Nephron (organoid): Measurements from ENCODE around the gene RBBP8NL.

Experiments used
- H3K27ac Mint-ChIP-seq, 3 experiments: 2 replicates each; pipeline ENCODE4 v1.8.0; 2020; ENCODE audit warnings: mixed read lengths in 3 of 3, mild to moderate bottlenecking in 2 of 3, moderate library complexity in 1 of 3
- H3K27me3 Mint-ChIP-seq: 2 replicates; pipeline ENCODE4 v1.8.0; 2021; ENCODE audit warnings: low read depth, mild to moderate bottlenecking, moderate library complexity, mixed read lengths
- H3K36me3 Mint-ChIP-seq: 2 replicates; pipeline ENCODE4 v1.8.0; 2020; ENCODE audit warnings: low read depth, mixed read lengths
- H3K4me1 Mint-ChIP-seq: 2 replicates; pipeline ENCODE4 v1.8.0; 2020; ENCODE audit warnings: mixed read lengths
- H3K4me3 Mint-ChIP-seq, 3 experiments: 2 replicates each; pipeline ENCODE4 v1.8.0; 2020; ENCODE audit warnings: mild to moderate bottlenecking in 3 of 3, mixed read lengths in 3 of 3, moderate library complexity in 2 of 3
- H3K9me3 Mint-ChIP-seq: 2 replicates; pipeline ENCODE4 v1.8.0; 2020; ENCODE audit warnings: mixed read lengths
- CTCF ChIP-seq, 3 experiments: fragments of 200-600 bp; sonication (generic); IDR thresholded peaks; one replicate each; pipeline ENCODE4 v1.5.0; 2021; ENCODE audit warnings: antibody characterized with exemption in 3 of 3; ENCODE audit not compliant: unreplicated experiment in 3 of 3

The RBBP8NL gene

DNA sequence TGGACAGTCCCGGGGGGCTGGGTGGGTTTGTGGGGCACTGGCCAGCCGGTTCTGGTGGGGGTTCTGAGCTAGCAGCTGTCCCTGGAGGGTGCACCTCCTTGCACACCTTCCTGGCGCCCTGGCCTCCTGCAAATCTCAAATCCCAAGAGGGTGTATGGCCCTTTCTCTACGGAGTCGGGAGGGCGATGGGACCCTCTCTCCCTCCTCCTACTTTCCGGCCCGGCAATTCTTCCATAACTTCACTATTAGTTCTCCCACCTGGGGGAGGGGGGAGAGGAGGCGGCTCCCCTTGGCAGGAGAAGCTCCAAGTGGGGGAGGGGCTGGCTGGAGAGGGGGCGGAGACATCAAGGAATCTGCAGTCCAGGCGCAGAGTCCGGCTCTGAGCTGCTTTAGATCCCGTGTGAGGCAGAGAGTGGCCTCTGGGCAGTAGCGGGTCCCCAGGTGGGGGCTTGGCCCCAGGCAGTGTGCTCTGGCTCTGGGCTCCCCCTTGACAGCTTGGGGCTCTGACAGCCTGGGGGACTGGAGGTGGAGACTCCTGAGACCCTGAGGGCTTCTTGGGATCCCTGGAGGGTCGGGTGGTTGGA, 58.9 kb downstream of the RBBP8NL start:
- Mint-ChIP-seq H3K4me1 (peaks cover 31% of the 10 kb centered on the region), H3K9me3 (no peaks in the 10 kb centered on the region), H3K27me3 (peaks cover 4% of the 10 kb centered on the region), H3K27ac (peak overlapping the region; percentile 85 to 98 (median 94)), H3K4me3 (peak overlapping the region; percentile 81 to 85 (median 83)), H3K36me3 (no peaks in the 10 kb centered on the region)
- TF ChIP-seq CTCF (IDR thresholded peaks at IDR 0.05; ENCODE audit: unreplicated experiment in 3 of 3), result no peak

GRCh38 chr20:62367633-62368391, 59.5 kb downstream of the RBBP8NL start:
- H3K9me3 Mint-ChIP-seq, result no peaks in the 10 kb centered on the region
- H3K36me3 Mint-ChIP-seq, result no peaks in the 10 kb centered on the region
- H3K27me3 Mint-ChIP-seq, result peaks cover 4% of the 10 kb centered on the region
- no peak for TF ChIP-seq CTCF (IDR thresholded peaks at IDR 0.05; ENCODE audit: unreplicated experiment in 3 of 3)
- peak overlapping the region in 2 of 3 experiments; percentile 85 to 98 for H3K27ac Mint-ChIP-seq
- peaks cover 26% of the 10 kb centered on the region for H3K4me1 Mint-ChIP-seq
- H3K4me3 Mint-ChIP-seq, result peak overlapping the region; percentile 81 to 85 (median 83)

- TF ChIP-seq CTCF (IDR thresholded peaks at IDR 0.05; ENCODE audit: unreplicated experiment in 3 of 3), result no peak
- Mint-ChIP-seq H3K4me1 (peaks cover 30% of the 10 kb centered on the region), H3K9me3 (no peaks in the 10 kb centered on the region), H3K27ac (peak within 1 kb of the TSS; percentile 18 to 98 (median 85)), H3K4me3 (peak within 1 kb of the TSS; percentile 74 to 84 (median 80)), H3K27me3 (peaks cover 4% of the 10 kb centered on the region), H3K36me3 (no peaks in the 10 kb centered on the region)
These were observed 60.2 kb downstream of the RBBP8NL start, which contains the start of gene LAMA5 for GRCh38 chr20:62367136-62367632. Gene LAMA5, minus strand, starts transcription at chr20:62367312. Its CDS starts 67 bp downstream, at chr20:62367245.

DNA sequence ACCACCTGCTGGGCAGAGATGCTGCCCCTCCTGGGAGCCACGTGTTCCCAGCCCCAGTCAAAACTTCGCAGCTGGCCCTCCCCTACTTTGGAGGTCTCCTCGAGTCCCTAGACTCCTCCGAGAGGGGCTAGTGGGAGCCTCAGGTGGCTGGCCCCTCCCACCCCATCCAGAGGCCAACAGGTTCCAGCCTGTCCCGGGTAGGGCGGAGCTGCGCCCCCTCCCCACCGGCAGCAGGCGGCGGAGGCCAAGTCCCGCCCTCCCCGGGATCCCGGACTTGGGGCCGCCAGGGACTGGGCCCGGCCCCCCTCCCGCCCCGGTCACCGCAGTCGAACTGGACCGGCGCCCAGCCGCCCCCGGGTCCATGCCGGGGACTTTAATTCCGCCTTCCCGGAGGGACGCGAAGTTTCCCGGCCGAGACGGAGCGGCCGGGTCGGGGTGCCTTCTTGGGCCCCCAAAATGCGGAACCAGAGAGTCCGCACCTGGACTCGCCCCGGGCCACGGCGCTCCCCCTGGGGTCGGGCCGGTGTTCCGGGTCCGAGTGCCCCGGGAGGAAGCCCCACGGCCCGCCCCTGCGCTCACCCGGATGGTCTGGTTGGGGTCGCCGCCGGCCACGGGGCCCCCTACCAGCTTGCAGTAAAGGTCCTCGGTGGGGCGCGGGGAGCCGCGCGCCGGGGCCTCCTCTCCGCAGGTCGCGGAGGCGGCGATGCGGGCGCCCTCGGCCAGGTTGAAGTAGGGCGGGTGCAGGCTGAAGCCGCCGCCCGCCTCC, 60.8 kb downstream of the RBBP8NL start:
- Mint-ChIP-seq H3K4me1 (peaks cover 34% of the 10 kb centered on the region), H3K27ac (peak overlapping the region in 1 of 3 experiments; percentile 78), H3K36me3 (no peaks in the 10 kb centered on the region), H3K27me3 (peaks cover 4% of the 10 kb centered on the region), H3K9me3 (no peaks in the 10 kb centered on the region), H3K4me3 (peak overlapping the region; percentile 74 to 84 (median 80))
- TF ChIP-seq CTCF (IDR thresholded peaks at IDR 0.05; ENCODE audit: unreplicated experiment in 3 of 3), result no peak

DNA sequence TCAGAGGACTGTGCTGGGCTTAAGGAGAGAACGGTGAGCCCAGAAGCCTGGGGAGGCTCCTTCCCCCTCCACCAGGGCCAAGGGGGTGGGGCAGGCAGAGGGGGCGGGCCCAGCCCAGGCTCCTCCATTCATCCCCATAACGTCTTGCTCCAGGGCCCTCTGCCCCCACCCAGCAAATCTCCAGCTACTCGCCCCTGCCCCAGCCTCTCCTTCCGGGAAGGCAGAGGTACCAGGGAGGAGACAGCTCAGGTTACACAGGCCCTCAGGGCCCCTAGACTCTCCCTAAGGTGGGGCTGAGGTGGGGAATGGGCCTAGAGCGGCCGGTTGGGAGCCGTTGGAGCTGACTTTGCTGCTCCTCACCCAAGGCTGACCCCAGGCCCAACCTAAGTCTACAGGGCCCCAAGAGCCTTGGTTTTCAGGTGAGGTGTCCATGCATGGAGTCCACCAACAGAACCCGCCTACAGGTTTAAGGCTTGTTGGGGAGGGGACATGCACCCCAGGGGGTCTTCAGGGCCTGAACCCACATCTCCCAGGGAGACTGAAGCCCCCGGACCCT, 61.4 kb downstream of the RBBP8NL start:
- H3K27me3 Mint-ChIP-seq, result peaks cover 4% of the 10 kb centered on the region
- H3K36me3 Mint-ChIP-seq, result no peaks in the 10 kb centered on the region
- peak overlapping the region in 2 of 3 experiments; percentile 18 to 78 for H3K27ac Mint-ChIP-seq
- no peak for TF ChIP-seq CTCF (IDR thresholded peaks at IDR 0.05; ENCODE audit: unreplicated experiment in 3 of 3)
- H3K9me3 Mint-ChIP-seq, result no peaks in the 10 kb centered on the region
- peak overlapping the region; percentile 74 to 84 (median 80) for H3K4me3 Mint-ChIP-seq
- peaks cover 34% of the 10 kb centered on the region for H3K4me1 Mint-ChIP-seq
